ENCODE measurements around the gene ZBTB44. TPM values are rescaled to one million over a fixed set of nuclear protein-coding genes. Genes with fewer than 3 reads are reported as not detected.
A peak's percentile ranks its signal among the peaks of the same experiment; 100 is the strongest.

The ZBTB44 gene
- total RNA-seq, 8 experiments from 2014 or later = 16.1 to 48.3 (median 20.8) TPM

DNA sequence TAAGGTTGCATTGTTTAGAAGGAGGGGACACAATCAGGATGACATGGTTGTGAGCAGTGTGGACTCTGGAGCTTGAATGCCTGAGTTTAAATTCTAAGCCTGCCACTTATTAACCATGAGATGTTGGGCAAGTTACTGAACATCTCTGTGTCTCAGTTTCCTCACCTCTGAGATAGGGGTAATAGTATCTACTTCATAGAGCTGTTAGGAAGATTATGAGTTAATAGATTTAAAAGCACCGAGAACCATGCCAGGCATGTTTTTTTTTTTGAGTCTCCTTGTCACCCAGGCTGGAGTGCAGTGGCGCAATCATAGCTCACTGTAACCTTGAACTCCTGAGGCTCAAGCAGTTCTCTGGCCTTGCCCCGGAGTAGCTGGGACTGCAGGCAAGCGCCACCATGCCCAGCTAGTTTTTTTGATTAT lies 121.9 kb downstream of the ZBTB44 start:
- in situ Hi-C loops (cut with MboI; ENCODE audit: low pct_unique_long_range_greater_than_20kb in 2 of 9, low sequenced_read_pairs in 9 of 9, unreplicated experiment in 9 of 9) = no loop called here
- no peak for ATAC-seq (replicated peaks in 6 of 8)
- no peak overlapping the region for H3K27ac ChIP-seq
- 0 to 100% (median 67%) methylated on average over 1 to 4 of the region's 4 CpGs; no CpG with 5 or more reads in 5 of the 10 experiments for WGBS, 10 experiments
- no peak overlapping the region for H3K4me3 ChIP-seq
- no peaks in the 10 kb centered on the region for H3K4me1 ChIP-seq (replicated peaks in 1 of 2)

DNA sequence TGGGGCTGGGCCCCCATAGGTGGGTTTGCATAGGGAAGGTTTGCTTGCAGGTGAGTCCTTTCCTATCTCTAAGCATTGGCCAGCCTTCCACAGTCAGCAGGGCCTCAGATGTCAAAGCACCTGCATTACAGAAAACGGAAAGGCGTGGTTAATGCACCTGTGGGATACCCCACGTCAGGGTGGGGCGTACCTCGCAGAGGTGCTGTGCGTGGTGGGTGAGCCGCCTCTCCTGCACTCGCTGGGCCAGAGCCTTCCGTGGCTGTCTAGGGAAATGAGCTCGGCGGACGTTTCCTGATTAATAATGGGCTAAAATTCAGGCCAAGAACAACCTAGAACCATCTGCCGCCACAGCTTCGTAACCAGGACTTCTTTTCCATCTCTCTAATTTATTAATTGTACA lies 122.8 kb downstream of the ZBTB44 start:
- no peak overlapping the region for H3K4me3 ChIP-seq
- H3K4me1 ChIP-seq (replicated peaks in 1 of 2) = no peaks in the 10 kb centered on the region
- WGBS, 10 experiments = 88 to 100% (median 97%) methylated on average over 1 to 11 of the region's 14 CpGs; no CpG with 5 or more reads in 4 of the 10 experiments
- H3K27ac ChIP-seq = no peak overlapping the region
- no peak for ATAC-seq (replicated peaks in 6 of 8)
- in situ Hi-C loops (cut with MboI; ENCODE audit: low pct_unique_long_range_greater_than_20kb in 2 of 9, low sequenced_read_pairs in 9 of 9, unreplicated experiment in 9 of 9) = no loop called here

DNA sequence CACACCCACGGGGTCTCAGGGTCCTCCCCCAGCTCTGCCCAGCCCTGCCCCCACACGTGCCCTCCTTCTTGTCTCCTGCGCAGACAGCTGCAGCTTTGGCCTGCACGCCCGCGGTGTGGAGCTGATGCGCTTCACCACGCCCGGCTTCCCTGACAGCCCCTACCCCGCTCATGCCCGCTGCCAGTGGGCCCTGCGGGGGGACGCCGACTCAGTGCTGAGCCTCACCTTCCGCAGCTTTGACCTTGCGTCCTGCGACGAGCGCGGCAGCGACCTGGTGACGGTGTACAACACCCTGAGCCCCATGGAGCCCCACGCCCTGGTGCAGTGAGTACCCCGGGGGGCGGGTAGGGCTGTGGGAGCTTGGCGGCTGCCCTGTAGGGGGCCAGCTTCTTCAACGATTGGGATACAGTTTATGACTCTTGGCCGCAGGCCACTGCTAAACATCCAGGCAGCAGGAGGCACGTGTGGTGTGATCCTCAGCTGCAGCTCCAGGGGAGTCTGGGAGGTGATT lies 124.3 kb downstream of the ZBTB44 start:
- Histone ChIP-seq H3K27ac (no peak overlapping the region), H3K4me1 (replicated peaks in 1 of 2) (no peaks in the 10 kb centered on the region), H3K4me3 (no peak overlapping the region)
- ATAC-seq (replicated peaks in 6 of 8) = peak in 1 of 8 experiments; percentile 65
- in situ Hi-C loops (cut with MboI; ENCODE audit: low pct_unique_long_range_greater_than_20kb in 2 of 9, low sequenced_read_pairs in 9 of 9, unreplicated experiment in 9 of 9) = no loop called here
- WGBS, 10 experiments = no CpG with 5 or more reads among the region's 29 CpGs

DNA sequence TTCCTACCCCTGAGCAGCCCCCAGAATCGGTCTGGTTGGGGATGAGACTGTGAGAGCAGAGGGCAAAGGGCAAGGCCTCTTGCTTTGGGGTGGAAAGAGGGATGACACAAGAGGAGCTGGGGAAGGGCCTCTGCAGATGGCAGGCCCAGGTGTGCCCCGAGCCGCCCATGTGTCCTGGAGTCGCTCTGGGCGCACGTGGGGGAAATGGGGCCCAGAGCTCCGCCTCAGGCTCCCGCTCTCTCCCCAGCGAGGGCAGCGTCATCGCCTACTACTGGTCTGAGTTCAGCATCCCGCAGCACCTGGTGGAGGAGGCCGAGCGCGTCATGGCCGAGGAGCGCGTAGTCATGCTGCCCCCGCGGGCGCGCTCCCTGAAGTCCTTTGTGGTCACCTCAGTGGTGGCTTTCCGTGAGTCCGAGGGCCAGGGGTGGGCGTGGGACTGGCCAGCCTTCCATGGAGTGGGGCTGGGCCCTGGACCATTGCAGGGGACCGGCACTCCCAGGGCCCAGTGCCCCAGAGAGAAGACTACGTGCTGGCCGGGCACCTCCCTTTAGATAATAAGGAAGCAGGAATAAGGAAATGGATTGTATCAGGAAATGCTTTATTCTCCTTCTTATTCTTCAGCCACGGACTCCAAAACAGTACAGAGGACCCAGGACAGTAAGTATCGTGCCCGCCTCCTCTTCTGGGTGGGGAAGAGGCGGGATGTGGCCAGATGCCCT lies 125.1 kb downstream of the ZBTB44 start:
- ATAC-seq (replicated peaks in 6 of 8) = no peak
- Histone ChIP-seq H3K4me1 (replicated peaks in 1 of 2) (peaks cover 0 to 2% of the 10 kb centered on the region in 2 donors), H3K27ac (no peak overlapping the region), H3K4me3 (no peak overlapping the region)
- in situ Hi-C loops (cut with MboI; ENCODE audit: low pct_unique_long_range_greater_than_20kb in 2 of 9, low sequenced_read_pairs in 9 of 9, unreplicated experiment in 9 of 9) = no loop called here
- WGBS, 10 experiments = 61 to 93% (median 76%) methylated on average over 1 to 5 of the region's 32 CpGs; no CpG with 5 or more reads in 4 of the 10 experiments

DNA sequence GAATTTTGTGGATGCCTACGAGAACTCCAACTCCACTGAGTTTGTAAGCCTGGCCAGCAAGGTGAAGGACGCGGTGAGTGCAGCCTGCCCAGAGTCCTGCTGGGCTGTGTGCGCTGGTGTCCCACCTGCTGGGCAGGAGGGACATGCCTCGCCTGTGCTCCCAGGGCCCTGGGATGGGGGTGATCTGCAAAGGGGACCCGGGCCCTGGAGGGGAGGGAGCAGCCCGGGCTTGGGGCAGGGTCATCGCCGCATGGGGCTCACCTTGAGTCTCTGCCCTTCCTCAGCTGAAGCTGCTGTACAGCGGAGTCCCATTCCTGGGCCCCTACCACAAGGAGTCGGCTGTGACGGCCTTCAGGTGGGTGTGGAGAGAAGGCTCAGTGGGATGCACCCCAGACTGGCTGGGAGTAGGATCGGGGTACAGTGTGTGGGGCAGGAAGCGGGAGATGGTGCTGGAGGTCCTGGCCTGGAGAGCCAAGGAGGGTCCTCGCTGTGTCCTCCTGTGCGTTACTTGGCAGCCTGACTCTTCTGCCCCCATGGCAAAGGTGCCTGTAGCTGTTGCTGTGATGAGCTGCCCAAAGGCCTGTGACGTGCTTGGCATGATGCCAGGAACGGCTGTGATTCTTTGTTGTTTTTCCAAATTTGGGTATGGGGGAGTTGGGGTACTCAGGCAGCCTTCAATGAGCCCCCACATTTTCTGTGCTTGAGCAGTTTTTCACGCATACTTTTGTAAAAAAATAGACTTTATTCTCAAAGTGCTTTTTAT lies 126.0 kb downstream of the ZBTB44 start:
- ATAC-seq (replicated peaks in 6 of 8) = no peak
- in situ Hi-C loops (cut with MboI; ENCODE audit: low pct_unique_long_range_greater_than_20kb in 2 of 9, low sequenced_read_pairs in 9 of 9, unreplicated experiment in 9 of 9) = no loop called here
- Histone ChIP-seq H3K27ac (no peak overlapping the region), H3K4me3 (no peak overlapping the region), H3K4me1 (replicated peaks in 1 of 2) (peaks cover 8 to 11% of the 10 kb centered on the region in 2 donors)
- WGBS, 10 experiments = 53 to 100% (median 98%) methylated on average over 1 to 6 of the region's 19 CpGs; no CpG with 5 or more reads in 4 of the 10 experiments

DNA sequence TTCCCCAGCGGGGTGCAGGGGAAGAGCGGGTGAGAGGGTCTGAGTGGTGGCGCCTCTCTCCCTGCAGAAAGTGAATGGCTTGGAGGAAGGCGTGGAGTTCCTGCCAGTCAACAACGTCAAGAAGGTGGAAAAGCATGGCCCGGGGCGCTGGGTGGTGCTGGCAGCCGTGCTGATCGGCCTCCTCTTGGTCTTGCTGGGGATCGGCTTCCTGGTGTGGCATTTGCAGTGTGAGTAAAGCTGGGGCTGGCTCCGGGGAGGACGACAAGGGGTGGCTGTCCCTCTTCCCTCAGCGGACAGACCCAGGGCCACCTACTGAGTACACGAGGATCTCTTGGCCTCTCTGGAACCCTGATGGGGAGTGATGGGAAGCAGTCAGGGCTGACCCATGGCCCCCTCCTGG lies 126.7 kb downstream of the ZBTB44 start:
- in situ Hi-C loops (cut with MboI; ENCODE audit: low pct_unique_long_range_greater_than_20kb in 2 of 9, low sequenced_read_pairs in 9 of 9, unreplicated experiment in 9 of 9) = no loop called here
- Histone ChIP-seq H3K4me1 (replicated peaks in 1 of 2) (peaks cover 9 to 12% of the 10 kb centered on the region in 2 donors), H3K27ac (no peak overlapping the region), H3K4me3 (no peak overlapping the region)
- ATAC-seq (replicated peaks in 6 of 8) = no peak
- 50 to 96% (median 80%) methylated on average over 2 to 9 of the region's 14 CpGs; no CpG with 5 or more reads in 3 of the 10 experiments for WGBS, 10 experiments

DNA sequence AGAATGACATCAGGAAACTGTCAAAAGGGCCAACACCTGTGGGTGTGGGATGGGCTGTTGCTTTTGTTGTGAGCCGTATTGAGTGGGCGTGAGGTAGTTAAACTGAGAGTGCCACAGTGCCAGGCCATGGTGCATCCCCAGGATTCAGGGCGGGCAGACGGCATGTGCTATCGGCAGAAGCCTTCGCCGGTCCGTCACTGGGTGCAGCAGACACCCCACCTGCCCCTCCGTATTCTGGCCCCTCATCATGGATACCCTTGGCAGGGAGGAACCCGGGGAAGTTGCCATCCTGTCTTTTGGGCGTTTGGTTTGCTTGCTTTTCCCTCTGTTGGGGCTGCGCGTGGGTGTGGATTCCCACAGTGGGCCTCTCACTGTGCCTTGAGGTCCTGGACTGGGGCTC lies 127.6 kb downstream of the ZBTB44 start:
- Histone ChIP-seq H3K4me3 (no peak overlapping the region), H3K4me1 (replicated peaks in 1 of 2) (peaks cover 9 to 12% of the 10 kb centered on the region in 2 donors), H3K27ac (no peak overlapping the region)
- ATAC-seq (replicated peaks in 6 of 8) = no peak
- in situ Hi-C loops (cut with MboI; ENCODE audit: low pct_unique_long_range_greater_than_20kb in 2 of 9, low sequenced_read_pairs in 9 of 9, unreplicated experiment in 9 of 9) = no loop called here
- WGBS, 10 experiments = 93 to 100% (median 100%) methylated on average over 1 to 7 of the region's 13 CpGs; no CpG with 5 or more reads in 3 of the 10 experiments

DNA sequence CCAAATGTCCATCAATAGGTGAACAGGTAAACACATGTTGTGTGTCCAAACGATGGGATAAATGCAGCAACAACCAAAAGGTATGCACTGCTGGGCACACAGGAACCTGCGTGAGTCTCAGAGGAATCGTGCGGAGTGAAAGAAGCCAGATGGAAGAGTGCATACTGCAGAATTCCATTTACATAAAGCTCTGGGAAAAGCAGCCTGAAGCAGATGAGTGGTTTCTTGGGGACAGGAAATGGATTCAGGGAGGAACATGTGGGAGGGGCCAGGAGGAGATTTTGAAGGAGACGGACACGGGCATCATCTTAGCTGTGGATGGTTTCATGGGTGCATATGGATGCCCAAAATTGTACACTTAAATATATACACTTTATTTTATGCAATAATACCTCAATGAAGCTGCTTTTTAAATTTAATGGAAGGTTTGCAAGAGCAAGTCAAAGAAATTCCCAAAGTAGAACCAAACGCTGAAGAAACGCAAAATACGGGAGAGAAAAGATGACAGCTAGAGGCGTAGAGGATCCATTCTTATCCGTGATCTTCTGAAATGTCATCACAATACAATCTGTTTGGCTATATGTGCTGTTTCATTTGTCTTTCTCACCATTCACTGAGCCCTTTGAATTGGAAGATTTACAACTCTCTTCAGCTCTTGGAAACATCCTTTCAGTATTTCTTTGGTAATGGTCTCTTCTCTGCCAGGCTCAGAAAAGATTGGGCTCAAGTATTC lies 130.7 kb downstream of the ZBTB44 start:
- ATAC-seq (replicated peaks in 6 of 8) = peak in 6 of 8 experiments; percentile 32 to 85 (median 43)
- Histone ChIP-seq H3K27ac (no peak overlapping the region), H3K4me1 (replicated peaks in 1 of 2) (peaks cover 12 to 15% of the 10 kb centered on the region in 2 donors), H3K4me3 (no peak overlapping the region)
- WGBS, 10 experiments = 11 to 74% (median 48%) methylated on average over 2 to 10 of the region's 11 CpGs
- in situ Hi-C loops (cut with MboI; ENCODE audit: low pct_unique_long_range_greater_than_20kb in 2 of 9, low sequenced_read_pairs in 9 of 9, unreplicated experiment in 9 of 9) = no loop called here

DNA sequence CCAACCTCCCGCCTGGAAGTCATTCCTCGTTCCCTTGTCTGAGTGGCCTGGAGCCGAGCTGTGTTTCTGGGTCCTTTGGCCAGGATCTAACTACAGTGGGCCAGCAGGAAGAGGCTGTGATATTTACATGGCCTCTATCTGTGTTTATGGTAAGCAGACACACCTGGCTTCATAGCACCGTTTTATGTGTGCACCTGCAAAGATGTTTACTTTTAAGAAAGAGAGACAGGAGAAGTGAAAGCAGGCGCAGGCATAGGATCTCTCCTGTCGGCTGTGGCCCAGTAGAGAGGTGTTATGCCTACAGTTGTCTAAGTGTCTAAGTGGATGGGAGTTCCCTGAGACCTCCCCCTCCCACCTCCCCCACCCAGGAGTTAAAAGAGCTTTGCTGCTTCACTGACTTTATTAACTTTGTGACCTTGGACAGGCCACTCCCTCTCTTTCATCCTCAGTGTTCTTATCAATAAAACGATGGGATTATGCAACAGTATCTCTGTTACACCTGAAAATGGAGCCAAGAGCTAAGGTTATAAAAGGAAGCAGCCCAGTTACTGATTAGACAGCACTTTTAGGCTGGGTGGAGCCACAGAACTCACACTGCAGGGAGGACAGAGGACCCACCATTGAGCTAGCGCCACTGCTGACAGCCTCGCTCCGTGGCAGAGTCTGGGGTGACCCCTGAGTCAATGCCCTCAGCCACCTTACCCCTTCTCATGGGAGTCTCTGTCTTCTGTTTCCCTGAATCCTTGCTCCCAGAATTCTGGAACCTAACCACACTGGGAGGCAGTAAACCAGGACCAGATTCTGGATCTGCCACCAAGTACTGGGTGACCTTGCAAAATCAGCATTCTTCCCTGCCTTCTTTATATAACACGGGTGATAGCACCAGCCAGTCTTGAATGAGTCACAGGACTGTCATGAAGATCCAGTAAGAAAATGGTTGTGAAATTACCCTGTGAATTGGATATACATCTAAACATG lies 133.1 kb downstream of the ZBTB44 start:
- Histone ChIP-seq H3K4me1 (replicated peaks in 1 of 2) (peaks cover 12 to 15% of the 10 kb centered on the region in 2 donors), H3K4me3 (no peak overlapping the region), H3K27ac (no peak overlapping the region)
- 0 to 100% (median 38%) methylated on average over 1 to 4 of the region's 11 CpGs; no CpG with 5 or more reads in 1 of the 10 experiments for WGBS, 10 experiments
- in situ Hi-C loops (cut with MboI; ENCODE audit: low pct_unique_long_range_greater_than_20kb in 2 of 9, low sequenced_read_pairs in 9 of 9, unreplicated experiment in 9 of 9) = no loop called here
- ATAC-seq (replicated peaks in 6 of 8) = peak in 6 of 8 experiments; percentile 44 to 81 (median 68)

DNA sequence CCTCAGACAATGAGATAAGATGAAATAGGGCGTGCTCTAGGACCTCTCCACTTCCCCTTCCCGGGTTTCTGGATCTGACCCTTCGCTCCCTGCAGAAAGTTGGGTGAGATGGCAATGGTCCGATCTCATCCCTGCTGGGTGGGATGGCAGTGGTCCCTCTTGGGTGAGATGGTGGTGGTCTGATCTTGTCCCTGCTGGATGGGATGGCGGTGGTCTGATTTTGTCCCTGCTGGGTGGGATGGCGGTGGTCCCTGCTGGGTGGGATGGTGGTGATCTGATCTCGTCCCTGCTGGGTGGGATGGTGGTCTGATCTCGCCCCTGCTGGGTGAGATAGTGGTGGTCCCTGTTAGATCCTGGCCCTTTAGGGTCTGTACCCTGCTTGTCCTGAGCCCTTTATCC lies 133.8 kb downstream of the ZBTB44 start:
- no peak overlapping the region for H3K4me3 ChIP-seq
- peaks cover 12 to 15% of the 10 kb centered on the region in 2 donors for H3K4me1 ChIP-seq (replicated peaks in 1 of 2)
- ATAC-seq (replicated peaks in 6 of 8) = no peak
- in situ Hi-C loops (cut with MboI; ENCODE audit: low pct_unique_long_range_greater_than_20kb in 2 of 9, low sequenced_read_pairs in 9 of 9, unreplicated experiment in 9 of 9) = no loop called here
- H3K27ac ChIP-seq = no peak overlapping the region
- WGBS, 10 experiments = 0 to 91% (median 86%) methylated on average over 1 to 6 of the region's 8 CpGs; no CpG with 5 or more reads in 5 of the 10 experiments

DNA sequence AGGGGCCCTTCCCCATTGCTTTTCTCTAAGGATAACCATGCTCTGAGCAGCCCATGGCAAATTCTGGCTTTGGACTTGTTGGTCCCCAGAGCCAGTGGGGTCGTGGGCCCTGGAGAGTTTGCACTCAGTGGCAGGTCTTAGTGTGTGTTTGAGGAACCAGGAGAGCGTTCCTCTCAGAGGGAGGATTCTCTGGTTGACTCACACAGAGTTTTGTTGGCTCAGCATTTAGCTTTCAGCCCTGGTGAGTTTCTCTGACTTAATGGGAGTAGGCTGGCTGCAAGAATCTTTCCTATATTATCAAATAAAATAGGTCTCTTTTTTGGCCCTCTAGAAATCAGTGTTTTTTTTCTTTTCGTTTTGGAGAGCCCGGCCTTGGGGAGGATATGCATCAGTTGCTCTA lies 134.2 kb downstream of the ZBTB44 start:
- Histone ChIP-seq H3K4me3 (no peak overlapping the region), H3K4me1 (replicated peaks in 1 of 2) (peaks cover 12 to 15% of the 10 kb centered on the region in 2 donors), H3K27ac (no peak overlapping the region)
- WGBS, 10 experiments = 43 to 100% (median 83%) methylated on average over 1 to 3 of the region's 4 CpGs; no CpG with 5 or more reads in 2 of the 10 experiments
- in situ Hi-C loops (cut with MboI; ENCODE audit: low pct_unique_long_range_greater_than_20kb in 2 of 9, low sequenced_read_pairs in 9 of 9, unreplicated experiment in 9 of 9) = no loop called here
- no peak for ATAC-seq (replicated peaks in 6 of 8)

Data from motor neuron (in vitro differentiated cells).